HG03342 (cell line): ENCODE measurements around the gene ATG2B.

ENCODE experiments used
- ATAC-seq: cut with Tn5 transposase; IDR thresholded peaks from one replicate; pipeline ENCODE4 v1.9.1; 2021; ENCODE audit warnings: mild to moderate bottlenecking, moderate library complexity; ENCODE audit not compliant: unreplicated experiment

ATG2B gene

GRCh38 chr14:96309133-96309895 is 53.8 kb downstream of the ATG2B start:
- ATAC-seq: no peak

- ATAC-seq: no peak
These were observed 55.7 kb downstream of the ATG2B start for GRCh38 chr14:96307434-96307833.

- ATAC-seq: no peak
These were observed 58.2 kb downstream of the ATG2B start for GRCh38 chr14:96304956-96305355.

- ATAC-seq: no peak
These were observed 59.2 kb downstream of the ATG2B start for GRCh38 chr14:96303981-96304380.

GRCh38 chr14:96299441-96299840 is 63.7 kb downstream of the ATG2B start:
- no peak for ATAC-seq

GRCh38 chr14:96297997-96298515 is 65.1 kb downstream of the ATG2B start:
- no peak for ATAC-seq

- ATAC-seq: no peak
These were observed 66.1 kb downstream of the ATG2B start for GRCh38 chr14:96297000-96297399.

GRCh38 chr14:96294246-96294645 is 68.9 kb downstream of the ATG2B start:
- no peak for ATAC-seq

- ATAC-seq: no peak
These were observed 75.3 kb downstream of the ATG2B start for GRCh38 chr14:96287856-96288255.

- ATAC-seq: no peak
These were observed 76.9 kb downstream of the ATG2B start for GRCh38 chr14:96286251-96286650.

- ATAC-seq: no peak
These were observed 77.5 kb downstream of the ATG2B start for GRCh38 chr14:96285667-96286066.

- ATAC-seq: no peak
These were observed 78.7 kb downstream of the ATG2B start for GRCh38 chr14:96284430-96284829.

GRCh38 chr14:96284008-96284407 is 79.1 kb downstream of the ATG2B start:
- ATAC-seq: no peak

- no peak for ATAC-seq
These were observed 81.7 kb downstream of the ATG2B start for GRCh38 chr14:96281486-96281885.

GRCh38 chr14:96280104-96280503 is 83.0 kb downstream of the ATG2B start:
- ATAC-seq: no peak

GRCh38 chr14:96279564-96279963 is 83.6 kb downstream of the ATG2B start:
- no peak for ATAC-seq

GRCh38 chr14:96277890-96278289 is 85.3 kb downstream of the ATG2B start:
- ATAC-seq: no peak

GRCh38 chr14:96275177-96276112 is 87.7 kb downstream of the ATG2B start:
- peak; percentile 52 for ATAC-seq

- no peak for ATAC-seq
These were observed 88.6 kb downstream of the ATG2B start for GRCh38 chr14:96274543-96274942.

- no peak for ATAC-seq
These were observed 89.0 kb downstream of the ATG2B start for GRCh38 chr14:96274122-96274521.

- no peak for ATAC-seq
These were observed 89.5 kb downstream of the ATG2B start for GRCh38 chr14:96273629-96274028.
